HEK293T (cell line): ENCODE measurements around the gene FOXN1.

Experiments used
- BHLHE40 ChIP-seq: fragments of 450-650 bp; IDR thresholded peaks from 2 replicates; pipeline ENCODE4 v1.6.1; 2016; ENCODE audit warnings: mild to moderate bottlenecking, moderate library complexity, borderline replicate concordance
- CTBP1 ChIP-seq: fragments of 450-650 bp; IDR thresholded peaks from 2 replicates; pipeline ENCODE4 v1.6.1; 2016; ENCODE audit warnings: borderline replicate concordance
- ELF4 ChIP-seq: fragments of 450-650 bp; IDR thresholded peaks from 2 replicates; pipeline ENCODE4 v1.6.1; 2017; ENCODE audit warnings: antibody characterized with exemption
- FOXA1 ChIP-seq: fragments of 450-650 bp; IDR thresholded peaks from 2 replicates; pipeline ENCODE4 v1.6.1; 2016; ENCODE audit warnings: mild to moderate bottlenecking
- FOXM1 ChIP-seq: fragments of 450-650 bp; IDR thresholded peaks from 2 replicates; pipeline ENCODE4 v1.6.1; 2017; ENCODE audit warnings: mild to moderate bottlenecking, borderline replicate concordance
- HDGF ChIP-seq: fragments of 450-650 bp; IDR thresholded peaks from 2 replicates; pipeline ENCODE4 v1.6.1; 2017; ENCODE audit warnings: antibody characterized with exemption, borderline replicate concordance
- LEF1 ChIP-seq: fragments of 450-650 bp; IDR thresholded peaks from 2 replicates; pipeline ENCODE4 v1.6.1; 2017; ENCODE audit warnings: mild to moderate bottlenecking, borderline replicate concordance
- NFRKB ChIP-seq: fragments of 450-650 bp; IDR thresholded peaks from 2 replicates; pipeline ENCODE4 v1.6.1; 2016; ENCODE audit warnings: mild to moderate bottlenecking, moderate library complexity
- SP1 ChIP-seq: fragments of 450-650 bp; IDR thresholded peaks from 2 replicates; pipeline ENCODE4 v1.6.1; 2017
- SUZ12 ChIP-seq: fragments of 450-650 bp; IDR thresholded peaks from 2 replicates; pipeline ENCODE4 v1.6.1; 2016; ENCODE audit warnings: mild to moderate bottlenecking
- TARDBP ChIP-seq: fragments of 450-650 bp; IDR thresholded peaks from 2 replicates; pipeline ENCODE4 v1.6.1; 2016
- TF ChIP-seq, protein P1 (sequence below): fragments of 450-650 bp; IDR thresholded peaks from 2 replicates; pipeline ENCODE4 v1.6.1; 2016

DNA sequence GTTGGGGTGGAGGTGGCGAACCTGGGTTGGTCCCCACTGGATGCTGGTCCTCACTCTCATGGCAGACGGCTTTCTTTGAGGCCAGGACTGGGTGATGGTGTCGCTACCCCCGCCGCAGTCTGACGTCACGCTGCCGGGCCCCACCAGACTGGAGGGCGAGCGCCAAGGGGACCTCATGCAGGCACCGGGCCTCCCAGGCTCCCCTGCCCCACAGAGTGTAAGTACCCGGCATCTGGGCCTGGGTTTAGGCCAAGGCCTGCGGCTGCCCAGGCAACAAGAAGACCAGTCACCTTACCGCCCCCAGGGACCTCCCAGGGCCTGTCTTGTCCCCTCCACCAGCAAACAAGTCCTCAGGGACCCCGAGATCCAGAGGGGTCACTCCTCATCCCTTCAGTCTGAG lies 17.7 kb downstream of the FOXN1 start:
- TF ChIP-seq SP1 (no peak), BHLHE40 (no peak), CTBP1 (no peak), NFRKB (no peak), TARDBP (no peak), HDGF (no peak), FOXA1 (no peak), FOXM1 (no peak), SUZ12 (no peak), LEF1 (no peak), ELF4 (no peak)
- TF ChIP-seq, protein P1, sequence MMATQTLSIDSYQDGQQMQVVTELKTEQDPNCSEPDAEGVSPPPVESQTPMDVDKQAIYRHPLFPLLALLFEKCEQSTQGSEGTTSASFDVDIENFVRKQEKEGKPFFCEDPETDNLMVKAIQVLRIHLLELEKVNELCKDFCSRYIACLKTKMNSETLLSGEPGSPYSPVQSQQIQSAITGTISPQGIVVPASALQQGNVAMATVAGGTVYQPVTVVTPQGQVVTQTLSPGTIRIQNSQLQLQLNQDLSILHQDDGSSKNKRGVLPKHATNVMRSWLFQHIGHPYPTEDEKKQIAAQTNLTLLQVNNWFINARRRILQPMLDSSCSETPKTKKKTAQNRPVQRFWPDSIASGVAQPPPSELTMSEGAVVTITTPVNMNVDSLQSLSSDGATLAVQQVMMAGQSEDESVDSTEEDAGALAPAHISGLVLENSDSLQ, result no peak
